Mesenchymal stem cell (in vitro differentiated cells and primary cell): ENCODE results near the gene TEX36.
A peak's percentile ranks its signal among the peaks of the same experiment; 100 is the strongest.
"Not testable (repeated sequence)": the region's sequence is repeated elsewhere in the genome, so short reads cannot be mapped to it uniquely, and the experiment has no call there.

Experiments
- DNase-seq: peaks from one replicate; pipeline ENCODE4 v3.0.0-alpha.2; 2013
- H2AFZ ChIP-seq: one replicate; pipeline ENCODE4 v1.6.1; 2013; ENCODE audit warnings: low read depth, mild to moderate bottlenecking, control low read depth, inconsistent platforms, low read length, moderate library complexity
- H2AK5ac ChIP-seq: 2 replicates; pipeline ENCODE4 v1.6.1; 2013; ENCODE audit warnings: low read length, moderate library complexity, mild to moderate bottlenecking, inconsistent platforms; ENCODE audit not compliant: severe bottlenecking
- H2BK120ac ChIP-seq: one replicate; pipeline ENCODE4 v1.6.1; 2013; ENCODE audit warnings: low read depth, mild to moderate bottlenecking, inconsistent platforms, low read length, moderate library complexity
- H2BK12ac ChIP-seq, 2 experiments: one replicate each; pipeline ENCODE4 v1.6.1; 2013; ENCODE audit warnings: inconsistent platforms in 2 of 2, low read length in 2 of 2, mild to moderate bottlenecking in 2 of 2, moderate library complexity in 2 of 2, control low read depth in 1 of 2
- H2BK15ac ChIP-seq: one replicate; pipeline ENCODE4 v1.6.1; 2013; ENCODE audit warnings: mild to moderate bottlenecking, low read depth, inconsistent platforms; ENCODE audit not compliant: poor library complexity, severe bottlenecking
- H2BK5ac ChIP-seq: 2 replicates; pipeline ENCODE4 v1.6.1; 2013; ENCODE audit warnings: low read depth, mild to moderate bottlenecking, low read length, control low read depth, inconsistent platforms; ENCODE audit not compliant: poor library complexity, severe bottlenecking
- H3K14ac ChIP-seq, 2 experiments: one replicate each; pipeline ENCODE4 v1.6.1; 2013; ENCODE audit warnings: inconsistent platforms in 2 of 2, low read length in 2 of 2, control low read depth in 1 of 2, mild to moderate bottlenecking in 1 of 2, moderate library complexity in 1 of 2
- H3K18ac ChIP-seq, 2 experiments: one replicate each; pipeline ENCODE4 v1.6.1; 2013; ENCODE audit warnings: inconsistent platforms in 2 of 2, low read length in 2 of 2, control low read depth in 1 of 2, low read depth in 1 of 2, mild to moderate bottlenecking in 1 of 2
- H3K23ac ChIP-seq, 2 experiments: one replicate each; pipeline ENCODE4 v1.6.1; 2013; ENCODE audit warnings: inconsistent platforms in 2 of 2, low read length in 2 of 2, mild to moderate bottlenecking in 2 of 2, moderate library complexity in 2 of 2, control low read depth in 1 of 2
- H3K27ac ChIP-seq: 2 replicates; pipeline ENCODE4 v1.5.1; 2013; ENCODE audit warnings: mild to moderate bottlenecking, moderate library complexity, low read length, control low read depth, inconsistent platforms; ENCODE audit not compliant: poor library complexity, severe bottlenecking
- H3K27me3 ChIP-seq, 2 experiments: 2 replicates each; pipeline versions ENCODE4 v1.6.1 to v1.7.0; 2013; ENCODE audit warnings: low read length in 2 of 2, mild to moderate bottlenecking in 2 of 2, moderate library complexity in 2 of 2, control low read depth in 1 of 2, inconsistent platforms in 1 of 2; ENCODE audit not compliant: control insufficient read depth in 1 of 2, insufficient read depth in 1 of 2
- H3K36me3 ChIP-seq, 2 experiments: 2 replicates each; pipeline versions ENCODE4 v1.6.1 to v1.7.0; 2013; ENCODE audit warnings: low read length in 2 of 2, control low read depth in 1 of 2, inconsistent platforms in 1 of 2, low read depth in 1 of 2, mild to moderate bottlenecking in 1 of 2; ENCODE audit not compliant: insufficient read depth in 2 of 2, control insufficient read depth in 1 of 2
- H3K4ac ChIP-seq, 2 experiments: one replicate each; pipeline ENCODE4 v1.6.1; 2013; ENCODE audit warnings: inconsistent platforms in 2 of 2, low read length in 2 of 2, mild to moderate bottlenecking in 2 of 2, moderate library complexity in 2 of 2, control low read depth in 1 of 2, low read depth in 1 of 2
- H3K4me1 ChIP-seq: 2 replicates; pipeline ENCODE4 v1.6.1; 2013; ENCODE audit warnings: low read depth, low read length, control low read depth; ENCODE audit not compliant: control insufficient read depth, insufficient read depth
- H3K4me2 ChIP-seq: 2 replicates; pipeline ENCODE4 v1.6.1; 2013; ENCODE audit warnings: low read length, mild to moderate bottlenecking, inconsistent platforms; ENCODE audit not compliant: poor library complexity, severe bottlenecking
- H3K4me3 ChIP-seq, 2 experiments: 2 replicates each; pipeline versions ENCODE4 v1.5.1 to v1.7.0; 2013; ENCODE audit warnings: low read length in 2 of 2, mild to moderate bottlenecking in 2 of 2, control low read depth in 1 of 2, low read depth in 1 of 2; ENCODE audit not compliant: insufficient read depth in 1 of 2
- H3K79me1 ChIP-seq: replicated peaks from 2 replicates; pipeline ENCODE4 v1.6.1; 2013; ENCODE audit warnings: mild to moderate bottlenecking, control low read depth, low read length, inconsistent platforms; ENCODE audit not compliant: poor library complexity, severe bottlenecking
- H3K9ac ChIP-seq: 2 replicates; pipeline ENCODE4 v1.7.0; 2013; ENCODE audit warnings: mild to moderate bottlenecking, low read length, moderate library complexity
- H3K9me3 ChIP-seq: 2 replicates; pipeline ENCODE4 v1.7.0; 2013; ENCODE audit warnings: mild to moderate bottlenecking, low read length; ENCODE audit not compliant: control insufficient read depth
- H4K8ac ChIP-seq: one replicate; pipeline ENCODE4 v1.6.1; 2013; ENCODE audit warnings: inconsistent platforms, mild to moderate bottlenecking, low read length, moderate library complexity
- H4K91ac ChIP-seq: one replicate; pipeline ENCODE4 v1.6.1; 2013; ENCODE audit warnings: mild to moderate bottlenecking, low read length, inconsistent platforms
- WGBS: methylation state at CpG from one replicate; pipeline ENCODE4 v1.1.7; 2013; ENCODE audit warnings: mixed read lengths; 5-methylcytosine and 5-hydroxymethylcytosine counted together

The TEX36 gene

DNA sequence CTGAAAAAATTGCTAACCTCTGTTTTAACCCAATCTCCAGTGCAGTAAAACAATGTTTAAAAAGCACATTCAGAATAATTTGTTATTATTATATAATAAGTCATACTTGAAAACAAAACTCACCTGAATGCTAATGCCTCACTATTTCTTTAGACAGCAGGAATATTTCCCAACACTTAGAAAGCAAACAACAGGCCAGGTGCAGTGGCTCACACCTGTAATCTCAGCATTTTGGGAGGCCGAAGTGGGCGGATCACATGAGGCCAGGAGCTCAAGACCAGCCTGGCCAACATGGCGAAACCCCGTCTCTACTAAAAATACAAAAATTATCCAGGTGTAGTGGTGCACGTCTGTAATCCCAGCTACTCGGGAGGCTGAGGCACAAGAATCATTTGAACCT lies 13.9 kb upstream of the TEX36 start:
- not testable (repeated sequence) for H3K18ac ChIP-seq, H2BK12ac ChIP-seq, H4K91ac ChIP-seq, H3K4me2 ChIP-seq, H3K9ac ChIP-seq, H4K8ac ChIP-seq, H3K4me1 ChIP-seq, H3K14ac ChIP-seq, H2AK5ac ChIP-seq, H3K27ac ChIP-seq, H3K79me1 ChIP-seq, H3K4me3 ChIP-seq, H2BK120ac ChIP-seq, H2AFZ ChIP-seq, DNase-seq, H3K4ac ChIP-seq, H3K9me3 ChIP-seq, H2BK5ac ChIP-seq, H3K36me3 ChIP-seq, H2BK15ac ChIP-seq, H3K23ac ChIP-seq, H3K27me3 ChIP-seq
- WGBS = 88% methylated on average over 5 of the region's 6 CpGs

DNA sequence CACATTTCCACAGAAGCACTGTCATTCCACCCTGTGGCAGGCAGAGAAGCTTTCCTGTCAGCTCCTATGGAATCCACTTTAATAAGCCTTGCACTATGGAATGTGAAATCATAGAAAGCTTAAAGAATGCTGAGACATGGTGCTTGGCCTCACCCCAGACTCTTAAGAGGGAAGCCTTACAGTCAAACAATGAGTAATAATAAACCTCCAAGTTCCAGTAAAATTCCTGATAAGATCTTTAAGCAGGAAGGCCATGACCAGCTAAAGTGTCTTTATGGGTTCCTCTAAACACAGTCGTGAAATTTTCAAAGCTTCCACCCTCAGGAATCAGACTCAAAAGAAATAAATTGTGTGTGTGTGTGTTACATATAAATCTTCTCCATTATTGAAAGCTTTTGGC lies 11.9 kb upstream of the TEX36 start:
- no CpG with 5 or more reads among the region's 1 CpG for WGBS
- no peak overlapping the region for H2BK120ac ChIP-seq
- H2BK15ac ChIP-seq = no peak overlapping the region
- H2BK5ac ChIP-seq = no peak overlapping the region
- no peak overlapping the region for H3K4me2 ChIP-seq
- no peak overlapping the region for H3K4me3 ChIP-seq
- no peak overlapping the region for H3K18ac ChIP-seq
- no peak overlapping the region for H3K14ac ChIP-seq
- H3K4ac ChIP-seq = no peak overlapping the region
- no peaks in the 10 kb centered on the region for H3K36me3 ChIP-seq
- no peak overlapping the region for H3K27ac ChIP-seq
- no peak overlapping the region for H4K8ac ChIP-seq
- H4K91ac ChIP-seq = no peak overlapping the region
- H3K23ac ChIP-seq = no peak overlapping the region
- H2AFZ ChIP-seq = no peak overlapping the region
- peak; percentile 54 for DNase-seq
- no peak overlapping the region for H2BK12ac ChIP-seq
- peak overlapping the region; percentile 59 for H3K9ac ChIP-seq
- no peaks in the 10 kb centered on the region for H3K9me3 ChIP-seq
- no peak overlapping the region for H2AK5ac ChIP-seq
- H3K27me3 ChIP-seq = peaks cover 5 to 14% of the 10 kb centered on the region in 2 experiments
- no peaks in the 10 kb centered on the region for H3K4me1 ChIP-seq
- no peaks in the 10 kb centered on the region for H3K79me1 ChIP-seq

DNA sequence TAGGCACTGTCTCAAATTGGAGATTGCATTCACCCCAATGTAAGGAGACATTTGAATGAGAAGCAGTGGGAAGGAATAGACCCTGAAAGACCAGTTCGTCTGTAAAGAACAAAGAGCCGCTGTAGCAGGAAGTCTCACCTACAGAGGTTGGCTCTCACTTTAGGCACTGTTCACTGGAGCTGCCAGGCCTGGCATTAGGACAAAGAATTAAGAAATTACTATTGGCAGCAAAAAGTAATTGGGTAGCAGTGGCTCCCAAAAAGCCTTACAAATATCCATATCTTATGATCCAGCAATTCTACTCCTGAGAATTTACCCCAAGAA lies 10.5 kb upstream of the TEX36 start:
- no peak overlapping the region for H3K27ac ChIP-seq
- H3K79me1 ChIP-seq = no peaks in the 10 kb centered on the region
- H3K4me3 ChIP-seq = peak overlapping the region in 1 of 2 experiments; percentile 15
- H2BK120ac ChIP-seq = no peak overlapping the region
- no peak overlapping the region for H2BK5ac ChIP-seq
- no peak overlapping the region for H3K18ac ChIP-seq
- peaks cover 5 to 14% of the 10 kb centered on the region in 2 experiments for H3K27me3 ChIP-seq
- H3K36me3 ChIP-seq = no peaks in the 10 kb centered on the region
- no peak overlapping the region for H2BK12ac ChIP-seq
- H2AFZ ChIP-seq = no peak overlapping the region
- no peak overlapping the region for H4K91ac ChIP-seq
- H3K4ac ChIP-seq = no peak overlapping the region
- no peak overlapping the region for H3K4me2 ChIP-seq
- H3K4me1 ChIP-seq = no peaks in the 10 kb centered on the region
- H4K8ac ChIP-seq = no peak overlapping the region
- H3K9me3 ChIP-seq = no peaks in the 10 kb centered on the region
- H3K23ac ChIP-seq = no peak overlapping the region
- DNase-seq = no peak
- no peak overlapping the region for H2AK5ac ChIP-seq
- no peak overlapping the region for H3K9ac ChIP-seq
- H2BK15ac ChIP-seq = no peak overlapping the region
- 89% methylated on average over 2 of the region's 2 CpGs for WGBS
- no peak overlapping the region for H3K14ac ChIP-seq

DNA sequence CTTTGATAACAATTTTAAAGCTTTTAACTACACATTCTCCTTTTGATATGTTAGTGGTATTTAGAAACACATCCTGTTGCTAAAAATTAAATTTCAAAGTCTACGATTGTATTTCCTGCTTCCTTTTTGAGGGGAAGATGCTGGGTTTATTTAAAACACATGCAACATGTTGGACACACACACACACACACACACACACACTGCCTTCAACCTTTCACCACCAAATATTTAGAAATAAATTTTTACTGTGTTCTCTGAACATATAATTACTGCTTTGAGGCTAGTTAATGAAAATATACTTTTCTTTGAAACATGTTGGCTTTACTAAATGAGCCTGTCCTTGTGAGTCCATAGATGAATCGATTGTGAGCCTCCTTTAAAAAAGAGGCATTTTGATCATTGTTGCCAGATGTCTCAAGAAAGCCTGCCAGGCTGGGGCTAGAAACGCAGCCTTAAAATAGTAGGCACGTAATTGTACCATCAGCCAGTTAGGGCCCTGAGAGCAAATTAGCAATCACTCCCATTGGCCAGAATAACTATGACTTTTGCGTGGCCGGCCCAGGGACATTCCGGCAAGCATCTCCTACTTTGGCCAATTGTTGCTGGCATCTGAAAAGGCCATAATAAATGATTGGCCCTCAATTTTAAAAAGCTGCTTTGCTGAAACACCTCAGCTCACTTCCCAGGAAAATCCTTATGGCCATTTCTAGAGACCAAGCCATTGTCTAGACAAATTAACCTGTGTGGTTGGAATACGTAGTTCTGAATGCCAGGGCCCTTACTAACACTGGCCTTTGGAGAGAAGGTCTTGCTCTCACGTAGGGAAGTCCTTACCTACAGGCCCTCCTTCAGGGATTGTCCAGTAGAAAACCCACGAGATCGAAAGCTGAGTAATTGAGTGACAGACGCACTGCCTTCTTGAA lies 9.9 kb upstream of the TEX36 start:
- H3K27ac ChIP-seq = no peak overlapping the region
- H4K8ac ChIP-seq = no peak overlapping the region
- H2BK5ac ChIP-seq = no peak overlapping the region
- H3K36me3 ChIP-seq = no peaks in the 10 kb centered on the region
- no peak overlapping the region for H3K14ac ChIP-seq
- H3K4me2 ChIP-seq = no peak overlapping the region
- no peak overlapping the region for H2BK15ac ChIP-seq
- WGBS = 83% methylated on average over 11 of the region's 12 CpGs
- no peak overlapping the region for H2AFZ ChIP-seq
- H3K27me3 ChIP-seq = peaks cover 2 to 8% of the 10 kb centered on the region in 2 experiments
- H3K23ac ChIP-seq = no peak overlapping the region
- peak overlapping the region; percentile 59 for H3K9ac ChIP-seq
- H3K4me3 ChIP-seq = peak overlapping the region in 1 of 2 experiments; percentile 42
- DNase-seq = no peak
- H3K9me3 ChIP-seq = no peaks in the 10 kb centered on the region
- no peak overlapping the region for H4K91ac ChIP-seq
- no peak overlapping the region for H2AK5ac ChIP-seq
- no peaks in the 10 kb centered on the region for H3K4me1 ChIP-seq
- no peak overlapping the region for H2BK12ac ChIP-seq
- H3K79me1 ChIP-seq = no peaks in the 10 kb centered on the region
- no peak overlapping the region for H3K18ac ChIP-seq
- H3K4ac ChIP-seq = no peak overlapping the region
- H2BK120ac ChIP-seq = no peak overlapping the region
